ENCODE results near the gene ALG9. TPM values are rescaled to one million over a fixed set of nuclear protein-coding genes. Genes with fewer than 3 reads are reported as not detected.

Gene ALG9
- total and polyA plus RNA-seq, 8 donors, result 15.7 to 37.0 (median 21.8) TPM

- no peak for DNase-seq
- 89 to 96% methylated on average over 1 of the region's 1 CpG for WGBS, 2 donors
- intact Hi-C loops (cut with DNase I), result no loop called here
- no peak overlapping the region for H3K27ac ChIP-seq
- no peaks in the 10 kb centered on the region for H3K36me3 ChIP-seq
- H3K9me3 ChIP-seq, result no peaks in the 10 kb centered on the region
- no peaks in the 10 kb centered on the region for H3K27me3 ChIP-seq
- TF ChIP-seq CTCF (IDR thresholded peaks at IDR 0.05), result no peak
- FAIRE-seq, result no peak
- no peak for ATAC-seq
- H3K4me1 ChIP-seq, result peaks cover 0 to 10% (median 0%) of the 10 kb centered on the region in 3 donors
- no peak overlapping the region for H3K4me3 ChIP-seq
Measured at GRCh38 chr11:111815489-111815888, 55.9 kb downstream of the ALG9 start.

GRCh38 chr11:111814557-111815320, 56.6 kb downstream of the ALG9 start:
- H3K36me3 ChIP-seq, result no peaks in the 10 kb centered on the region
- peaks cover 0 to 3% (median 0%) of the 10 kb centered on the region in 3 donors for H3K4me1 ChIP-seq
- FAIRE-seq (no peak), DNase-seq (no peak), ATAC-seq (peak in 1 of 4 donors; percentile 25)
- H3K27me3 ChIP-seq, result no peaks in the 10 kb centered on the region
- H3K27ac ChIP-seq, result no peak overlapping the region
- no peak for TF ChIP-seq CTCF (IDR thresholded peaks at IDR 0.05)
- no peak overlapping the region for H3K4me3 ChIP-seq
- 67 to 73% methylated on average over 8 of the region's 8 CpGs for WGBS, 2 donors
- intact Hi-C loops (cut with DNase I), result no loop called here
- no peaks in the 10 kb centered on the region for H3K9me3 ChIP-seq

- no peak for DNase-seq
- Histone ChIP-seq H3K9me3 (no peaks in the 10 kb centered on the region), H3K4me1 (no peaks in the 10 kb centered on the region), H3K27me3 (no peaks in the 10 kb centered on the region), H3K36me3 (peaks cover 0 to 1% (median 0%) of the 10 kb centered on the region in 3 donors), H3K27ac (no peak overlapping the region), H3K4me3 (no peak overlapping the region)
- intact Hi-C loops (cut with DNase I), result no loop called here
- ATAC-seq, result no peak
- no peak for FAIRE-seq
- no peak for TF ChIP-seq CTCF (IDR thresholded peaks at IDR 0.05)
- WGBS, 2 donors, result 17 to 25% methylated on average over 1 of the region's 1 CpG
Measured at GRCh38 chr11:111814106-111814505, 57.3 kb downstream of the ALG9 start.

GRCh38 chr11:111812211-111812610, 59.2 kb downstream of the ALG9 start:
- no peaks in the 10 kb centered on the region for H3K27me3 ChIP-seq
- FAIRE-seq (no peak), DNase-seq (no peak), ATAC-seq (no peak)
- no peak for TF ChIP-seq CTCF (IDR thresholded peaks at IDR 0.05)
- WGBS, 2 donors, result 98 to 99% methylated on average over 2 of the region's 2 CpGs
- H3K4me3 ChIP-seq, result no peak overlapping the region
- H3K36me3 ChIP-seq, result peaks cover 0 to 5% (median 4%) of the 10 kb centered on the region in 3 donors
- intact Hi-C loops (cut with DNase I), result no loop called here
- no peaks in the 10 kb centered on the region for H3K9me3 ChIP-seq
- no peak overlapping the region for H3K27ac ChIP-seq
- H3K4me1 ChIP-seq, result no peaks in the 10 kb centered on the region

GRCh38 chr11:111811445-111811844, 59.9 kb downstream of the ALG9 start:
- DNase-seq, result no peak

More at GRCh38 chr11:111811445-111811844, 59.9 kb downstream of the ALG9 start:
- Histone ChIP-seq H3K27ac (no peak overlapping the region), H3K4me3 (no peak overlapping the region), H3K27me3 (no peaks in the 10 kb centered on the region), H3K9me3 (no peaks in the 10 kb centered on the region), H3K36me3 (peaks cover 0 to 5% (median 4%) of the 10 kb centered on the region in 3 donors), H3K4me1 (no peaks in the 10 kb centered on the region)
- intact Hi-C loops (cut with DNase I), result no loop called here
- FAIRE-seq, result no peak
- ATAC-seq, result no peak
- TF ChIP-seq CTCF (IDR thresholded peaks at IDR 0.05), result no peak
- WGBS, 2 donors, result 97 to 98% methylated on average over 2 of the region's 2 CpGs
